HEK293 (cell line): ENCODE results near the gene TSBP1.

Experiments
- CTCF ChIA-PET: fragments of 350-600 bp; formaldehyde crosslinking; extraction: SDS; loops from one replicate; lab custom pipeline; 2021; ENCODE audit warnings: antibody characterized with exemption; lab: Yijun Ruan, JAX
- POLR2A ChIA-PET: fragments of 300-600 bp; formaldehyde crosslinking; extraction: SDS; loops from one replicate; lab custom pipeline; 2020; ENCODE audit warnings: antibody characterized with exemption, inconsistent platforms; lab: Yijun Ruan, JAX
- H3K27ac ChIP-seq: fragments of 200-500 bp; sonication (Bioruptor generic); 2 replicates; pipeline ENCODE4 v1.5.1; 2014; ENCODE audit warnings: low read depth, low read length, control low read depth, inconsistent platforms; ENCODE audit errors: extremely low read depth
- H3K36me3 ChIP-seq, 2 experiments: fragments of 200-500 bp in 1 of 2; sonication (Bioruptor generic) in 1 of 2; 1 replicate in 1 of 2; 2 replicates in 1 of 2; pipeline ENCODE4 v1.5.1; 2014 to 2017; ENCODE audit warnings: inconsistent platforms in 2 of 2, low read length in 2 of 2; ENCODE audit not compliant: control insufficient read depth in 2 of 2, insufficient read depth in 1 of 2
- H3K4me1 ChIP-seq: fragments of 200-500 bp; sonication (Bioruptor generic); 2 replicates; pipeline ENCODE4 v1.5.1; 2014; ENCODE audit warnings: mild to moderate bottlenecking, low read length, inconsistent platforms; ENCODE audit not compliant: control insufficient read depth, insufficient read depth
- H3K4me3 ChIP-seq: 2 replicates; pipeline ENCODE4 v1.5.1; 2011; ENCODE audit warnings: low read depth, mild to moderate bottlenecking, control low read depth, low read length, moderate library complexity
- H3K9me3 ChIP-seq: fragments of 200-500 bp; sonication (Bioruptor generic); 2 replicates; pipeline ENCODE4 v1.5.1; 2014; ENCODE audit warnings: low read depth, low read length, inconsistent platforms; ENCODE audit not compliant: control insufficient read depth, insufficient read depth
- GLIS1 ChIP-seq: fragments of 450-650 bp; formaldehyde crosslinking; IDR thresholded peaks from 2 replicates; pipeline ENCODE4 v1.5.1; 2016; ENCODE audit warnings: missing biosample characterization, missing genetic modification characterization
- KLF9 ChIP-seq: fragments of 450-650 bp; formaldehyde crosslinking; IDR thresholded peaks from 2 replicates; pipeline ENCODE4 v1.5.1; 2016; ENCODE audit warnings: missing biosample characterization, missing genetic modification characterization, low read depth
- MYNN ChIP-seq: fragments of 450-650 bp; formaldehyde crosslinking; IDR thresholded peaks from 2 replicates; pipeline ENCODE4 v1.5.1; 2016; ENCODE audit warnings: missing biosample characterization, missing genetic modification characterization, borderline replicate concordance
- OSR2 ChIP-seq: fragments of 450-650 bp; formaldehyde crosslinking; IDR thresholded peaks from 2 replicates; pipeline ENCODE4 v1.5.1; 2016; ENCODE audit warnings: missing biosample characterization, missing genetic modification characterization
- TRIM28 ChIP-seq: IDR thresholded peaks from 2 replicates; pipeline ENCODE4 v1.6.1; 2011; ENCODE audit warnings: low read length, control low read depth, borderline replicate concordance
- ZBTB20 ChIP-seq: fragments of 450-650 bp; formaldehyde crosslinking; IDR thresholded peaks from 2 replicates; pipeline ENCODE4 v1.5.1; 2016; ENCODE audit warnings: missing biosample characterization, missing genetic modification characterization
- ZBTB8A ChIP-seq: fragments of 450-650 bp; formaldehyde crosslinking; IDR thresholded peaks from 2 replicates; pipeline ENCODE4 v1.5.1; 2016; ENCODE audit warnings: missing biosample characterization, missing genetic modification characterization
- ZFHX2 ChIP-seq: fragments of 450-650 bp; formaldehyde crosslinking; conservative IDR thresholded peaks from 2 replicates; pipeline ENCODE4 v1.5.1; 2016; ENCODE audit warnings: missing biosample characterization, missing genetic modification characterization
- ZFP37 ChIP-seq: fragments of 450-650 bp; formaldehyde crosslinking; IDR thresholded peaks from 2 replicates; pipeline ENCODE4 v1.5.1; 2016; ENCODE audit warnings: missing biosample characterization, missing genetic modification characterization
- ZNF19 ChIP-seq: fragments of 450-650 bp; formaldehyde crosslinking; IDR thresholded peaks from 2 replicates; pipeline ENCODE4; 2016; ENCODE audit warnings: missing biosample characterization, missing genetic modification characterization, low read depth
- ZNF274 ChIP-seq, 2 experiments: fragments of 200-500 bp in 1 of 2; fragments of 450-650 bp in 1 of 2; sonication (Bioruptor generic) in 1 of 2; formaldehyde crosslinking in 1 of 2; IDR thresholded peaks; 2 replicates each; pipeline versions ENCODE4 v1.5.1 to v1.6.1; 2014 to 2016; ENCODE audit warnings: borderline replicate concordance in 1 of 2, inconsistent platforms in 1 of 2, low read length in 1 of 2, missing biosample characterization in 1 of 2, missing genetic modification characterization in 1 of 2
- ZNF394 ChIP-seq: fragments of 450-650 bp; formaldehyde crosslinking; IDR thresholded peaks from 2 replicates; pipeline ENCODE4 v1.5.1; 2016; ENCODE audit warnings: missing biosample characterization, missing genetic modification characterization, mild to moderate bottlenecking, moderate library complexity, borderline replicate concordance
- ZNF426 ChIP-seq: fragments of 450-650 bp; formaldehyde crosslinking; IDR thresholded peaks from 2 replicates; pipeline ENCODE4 v1.5.1; 2017; ENCODE audit warnings: missing biosample characterization, missing genetic modification characterization, mild to moderate bottlenecking, inconsistent platforms, moderate library complexity
- ZNF433 ChIP-seq: fragments of 450-650 bp; formaldehyde crosslinking; IDR thresholded peaks from 2 replicates; pipeline ENCODE4 v1.5.1; 2016; ENCODE audit warnings: missing biosample characterization, missing genetic modification characterization, low read depth
- ZNF501 ChIP-seq: fragments of 450-650 bp; formaldehyde crosslinking; IDR thresholded peaks from 2 replicates; pipeline ENCODE4 v1.5.1; 2016; ENCODE audit warnings: missing biosample characterization, missing genetic modification characterization
- ZNF521 ChIP-seq: fragments of 450-650 bp; formaldehyde crosslinking; IDR thresholded peaks from 2 replicates; pipeline ENCODE4 v1.5.1; 2017; ENCODE audit warnings: missing biosample characterization, mild to moderate bottlenecking, missing genetic modification characterization
- ZNF549 ChIP-seq: fragments of 450-650 bp; IDR thresholded peaks from 2 replicates; pipeline ENCODE4 v1.5.1; 2018; ENCODE audit warnings: missing biosample characterization, missing genetic modification characterization, mild to moderate bottlenecking, inconsistent platforms, moderate library complexity
- ZNF654 ChIP-seq: fragments of 450-650 bp; formaldehyde crosslinking; IDR thresholded peaks from 2 replicates; pipeline ENCODE4 v1.5.1; 2016; ENCODE audit warnings: low read depth, missing biosample characterization, missing genetic modification characterization
- ZNF660 ChIP-seq: fragments of 450-650 bp; IDR thresholded peaks from 2 replicates; pipeline ENCODE4 v1.5.1; 2018; ENCODE audit warnings: missing biosample characterization, mild to moderate bottlenecking, missing genetic modification characterization
- ZNF830 ChIP-seq: fragments of 450-650 bp; IDR thresholded peaks from 2 replicates; pipeline ENCODE4 v1.5.0; 2018; ENCODE audit warnings: missing biosample characterization, missing genetic modification characterization, low read depth, mild to moderate bottlenecking, moderate library complexity
- TF ChIP-seq, protein P1 (sequence below): fragments of 450-650 bp; formaldehyde crosslinking; IDR thresholded peaks from 2 replicates; pipeline ENCODE4 v1.5.1; 2016; ENCODE audit warnings: missing biosample characterization, missing genetic modification characterization
- TF ChIP-seq, protein P2 (sequence below): fragments of 450-650 bp; formaldehyde crosslinking; IDR thresholded peaks from 2 replicates; pipeline ENCODE4 v1.5.1; 2016; ENCODE audit warnings: missing biosample characterization, missing genetic modification characterization
- TF ChIP-seq, protein P3 (sequence below): fragments of 450-650 bp; IDR thresholded peaks from 2 replicates; pipeline ENCODE4 v1.5.1; 2018; ENCODE audit warnings: missing biosample characterization, missing genetic modification characterization

TSBP1 gene

DNA sequence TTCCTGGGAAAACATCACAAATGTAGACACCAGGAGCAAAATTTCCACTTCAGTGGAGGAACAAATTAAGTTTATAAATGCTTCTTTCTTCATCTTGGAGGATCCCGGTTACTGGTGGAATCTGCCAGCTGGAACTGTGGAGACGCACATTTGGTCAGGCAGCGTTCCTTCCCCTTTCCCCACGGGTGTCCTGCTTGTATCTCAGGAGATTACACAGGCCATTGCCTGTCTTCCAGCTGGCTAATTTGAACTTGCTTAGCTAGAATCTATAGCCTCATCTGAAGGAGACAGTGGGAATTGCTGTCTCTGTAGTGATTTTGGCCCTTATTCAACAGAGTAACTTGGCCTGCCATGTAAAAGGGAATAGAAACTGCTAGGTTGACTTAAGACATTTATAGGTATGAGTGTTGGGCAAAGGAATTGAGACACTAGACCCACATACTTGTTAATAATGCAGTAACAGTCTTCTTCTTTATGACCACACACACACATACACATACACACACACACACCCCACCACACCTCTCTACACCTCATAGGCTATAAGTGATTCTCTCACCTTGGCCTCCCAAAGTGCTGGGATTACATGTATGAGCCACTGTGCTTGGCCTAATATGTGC, 34.4 kb downstream of the TSBP1 start (continued):
- no peak for TF ChIP-seq ZNF654 (tag by site-specific recombination)
- no peak for TF ChIP-seq ZNF830 (tag by site-specific recombination)
- TF ChIP-seq ZFHX2 (tag by site-specific recombination), result no peak
- TF ChIP-seq ZBTB8A (tag by site-specific recombination), result no peak
- no peak for TF ChIP-seq ZNF549 (tag by site-specific recombination)
- no peak for TF ChIP-seq ZNF394
- TF ChIP-seq, all 188 proteins: peak for 0

DNA sequence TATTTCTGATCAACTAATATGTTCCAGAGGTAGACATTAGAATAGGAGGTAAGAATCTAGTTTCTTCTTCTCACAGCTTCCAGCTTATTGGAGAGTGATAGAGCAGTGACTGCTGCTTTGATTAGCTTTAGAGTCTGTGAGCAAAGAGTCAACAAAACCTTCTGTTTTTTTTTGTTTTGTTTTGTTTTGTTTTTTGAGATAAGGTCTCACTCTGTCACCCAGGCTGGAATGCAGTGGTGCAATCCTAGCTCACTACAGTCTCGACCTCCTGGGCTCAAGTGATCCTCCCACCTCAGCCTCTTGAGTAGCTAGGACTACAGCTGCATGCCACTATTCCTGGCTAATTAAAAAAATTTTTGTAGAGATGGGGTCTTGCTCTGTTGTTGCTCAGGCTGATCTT, 39.3 kb downstream of the TSBP1 start:
- no peaks in the 10 kb centered on the region for H3K36me3 ChIP-seq
- no peak overlapping the region for H3K4me3 ChIP-seq
- H3K9me3 ChIP-seq, result no peaks in the 10 kb centered on the region
- ChIA-PET POLR2A (interaction anchor here (0.6 kb wide), 1 partner anchor 231 kb away, joined by 5 read pairs; no protein-coding TSS in a partner anchor), CTCF (interaction anchor here (1.6 kb wide), 1 partner anchor 81 kb away, joined by 8 read pairs; no protein-coding TSS in a partner anchor)
- H3K4me1 ChIP-seq, result no peaks in the 10 kb centered on the region
- no peak overlapping the region for H3K27ac ChIP-seq
- TF ChIP-seq ZNF660 (tag by site-specific recombination), result no peak
- TF ChIP-seq, protein P1, sequence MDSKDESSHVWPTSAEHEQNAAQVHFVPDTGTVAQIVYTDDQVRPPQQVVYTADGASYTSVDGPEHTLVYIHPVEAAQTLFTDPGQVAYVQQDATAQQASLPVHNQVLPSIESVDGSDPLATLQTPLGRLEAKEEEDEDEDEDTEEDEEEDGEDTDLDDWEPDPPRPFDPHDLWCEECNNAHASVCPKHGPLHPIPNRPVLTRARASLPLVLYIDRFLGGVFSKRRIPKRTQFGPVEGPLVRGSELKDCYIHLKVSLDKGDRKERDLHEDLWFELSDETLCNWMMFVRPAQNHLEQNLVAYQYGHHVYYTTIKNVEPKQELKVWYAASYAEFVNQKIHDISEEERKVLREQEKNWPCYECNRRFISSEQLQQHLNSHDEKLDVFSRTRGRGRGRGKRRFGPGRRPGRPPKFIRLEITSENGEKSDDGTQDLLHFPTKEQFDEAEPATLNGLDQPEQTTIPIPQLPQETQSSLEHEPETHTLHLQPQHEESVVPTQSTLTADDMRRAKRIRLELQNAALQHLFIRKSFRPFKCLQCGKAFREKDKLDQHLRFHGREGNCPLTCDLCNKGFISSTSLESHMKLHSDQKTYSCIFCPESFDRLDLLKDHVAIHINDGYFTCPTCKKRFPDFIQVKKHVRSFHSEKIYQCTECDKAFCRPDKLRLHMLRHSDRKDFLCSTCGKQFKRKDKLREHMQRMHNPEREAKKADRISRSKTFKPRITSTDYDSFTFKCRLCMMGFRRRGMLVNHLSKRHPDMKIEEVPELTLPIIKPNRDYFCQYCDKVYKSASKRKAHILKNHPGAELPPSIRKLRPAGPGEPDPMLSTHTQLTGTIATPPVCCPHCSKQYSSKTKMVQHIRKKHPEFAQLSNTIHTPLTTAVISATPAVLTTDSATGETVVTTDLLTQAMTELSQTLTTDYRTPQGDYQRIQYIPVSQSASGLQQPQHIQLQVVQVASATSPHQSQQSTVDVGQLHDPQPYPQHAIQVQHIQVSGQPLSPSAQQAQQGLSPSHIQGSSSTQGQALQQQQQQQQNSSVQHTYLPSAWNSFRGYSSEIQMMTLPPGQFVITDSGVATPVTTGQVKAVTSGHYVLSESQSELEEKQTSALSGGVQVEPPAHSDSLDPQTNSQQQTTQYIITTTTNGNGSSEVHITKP (tag by site-specific recombination), result peak; percentile 69
- TF ChIP-seq, protein P2, sequence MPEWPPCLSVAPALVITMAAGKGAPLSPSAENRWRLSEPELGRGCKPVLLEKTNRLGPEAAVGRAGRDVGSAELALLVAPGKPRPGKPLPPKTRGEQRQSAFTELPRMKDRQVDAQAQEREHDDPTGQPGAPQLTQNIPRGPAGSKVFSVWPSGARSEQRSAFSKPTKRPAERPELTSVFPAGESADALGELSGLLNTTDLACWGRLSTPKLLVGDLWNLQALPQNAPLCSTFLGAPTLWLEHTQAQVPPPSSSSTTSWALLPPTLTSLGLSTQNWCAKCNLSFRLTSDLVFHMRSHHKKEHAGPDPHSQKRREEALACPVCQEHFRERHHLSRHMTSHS (tag by site-specific recombination), result no peak
- peak; percentile 29; the same call in 1 of the 2 replicates for TF ChIP-seq GLIS1 (tag by site-specific recombination)
- TF ChIP-seq ZNF426 (tag by site-specific recombination), result no peak
- no peak for TF ChIP-seq MYNN (tag by site-specific recombination)

DNA sequence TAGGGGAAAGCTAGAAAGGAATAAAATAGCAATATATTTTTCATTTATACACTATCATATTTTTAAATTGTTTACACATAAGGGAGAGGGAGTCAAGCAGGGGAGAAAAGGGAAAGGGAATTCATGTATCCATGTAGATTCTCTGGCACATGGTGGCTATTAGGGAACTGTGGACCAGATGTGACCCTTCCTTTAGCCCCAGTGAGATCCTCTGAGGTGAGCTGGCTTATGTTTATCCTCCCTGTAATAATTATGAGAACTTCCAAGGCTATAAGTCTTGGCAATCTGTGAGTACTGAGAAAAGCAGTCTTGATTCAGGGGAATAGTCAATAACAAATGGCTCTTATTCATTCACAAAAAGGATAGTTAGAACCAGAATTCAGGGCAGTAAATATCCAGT, 42.6 kb downstream of the TSBP1 start:
- TF ChIP-seq ZNF501 (no peak), TRIM28 (no peak), ZBTB8A (tag by site-specific recombination) (no peak), OSR2 (tag by site-specific recombination) (no peak), KLF9 (tag by site-specific recombination) (no peak), ZNF394 (no peak), ZBTB20 (no peak), ZNF521 (no peak), ZFP37 (tag by site-specific recombination) (no peak), ZNF274 (IDR thresholded peaks at IDR 0.05; ENCODE audit: low read length) (no peak), ZNF274 (tag by site-specific recombination; IDR thresholded peaks at IDR 0.05; ENCODE audit: borderline replicate concordance) (no peak), ZNF19 (tag by site-specific recombination) (no peak), ZNF433 (tag by site-specific recombination) (no peak)
- TF ChIP-seq, protein P3, sequence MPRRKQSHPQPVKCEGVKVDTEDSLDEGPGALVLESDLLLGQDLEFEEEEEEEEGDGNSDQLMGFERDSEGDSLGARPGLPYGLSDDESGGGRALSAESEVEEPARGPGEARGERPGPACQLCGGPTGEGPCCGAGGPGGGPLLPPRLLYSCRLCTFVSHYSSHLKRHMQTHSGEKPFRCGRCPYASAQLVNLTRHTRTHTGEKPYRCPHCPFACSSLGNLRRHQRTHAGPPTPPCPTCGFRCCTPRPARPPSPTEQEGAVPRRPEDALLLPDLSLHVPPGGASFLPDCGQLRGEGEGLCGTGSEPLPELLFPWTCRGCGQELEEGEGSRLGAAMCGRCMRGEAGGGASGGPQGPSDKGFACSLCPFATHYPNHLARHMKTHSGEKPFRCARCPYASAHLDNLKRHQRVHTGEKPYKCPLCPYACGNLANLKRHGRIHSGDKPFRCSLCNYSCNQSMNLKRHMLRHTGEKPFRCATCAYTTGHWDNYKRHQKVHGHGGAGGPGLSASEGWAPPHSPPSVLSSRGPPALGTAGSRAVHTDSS (tag by site-specific recombination), result no peak
- Histone ChIP-seq H3K4me3 (no peak overlapping the region), H3K9me3 (no peaks in the 10 kb centered on the region), H3K4me1 (peaks cover 3% of the 10 kb centered on the region; the same call in 1 of the 2 replicates), H3K36me3 (no peaks in the 10 kb centered on the region), H3K27ac (no peak overlapping the region)
- ChIA-PET POLR2A (no interaction called here), CTCF (interaction anchor here (0.6 to 1.3 kb wide), 3 partner anchors 14 to 85 kb away, joined by 3 read pairs; no protein-coding TSS in a partner anchor)
